ENCODE data around the gene INTS11. TPM values are rescaled to one million over a fixed set of nuclear protein-coding genes. Genes with fewer than 3 reads are reported as not detected.

INTS11 gene
- polyA plus RNA-seq, 1 experiment: 52.8 TPM

GRCh38 chr1:1273512-1274298 lies 50.8 kb downstream of the INTS11 start, which contains the start of gene UBE2J2:
Gene UBE2J2, minus strand, starts transcription at chr1:1273854. Its CDS starts 5,862 bp downstream, at chr1:1267992.
- peak within 1 kb of the TSS; percentile 87 for H3K4me3 ChIP-seq (ENCODE audit: low read depth, low read length)
- DNase-seq (ENCODE audit: low read depth, low spot score): peak; percentile 85
- CTCF ChIA-PET: interaction anchor here (0.6 to 0.7 kb wide), 2 partner anchors 146 to 172 kb away, joined by 5 to 7 read pairs; no protein-coding TSS in a partner anchor

DNA sequence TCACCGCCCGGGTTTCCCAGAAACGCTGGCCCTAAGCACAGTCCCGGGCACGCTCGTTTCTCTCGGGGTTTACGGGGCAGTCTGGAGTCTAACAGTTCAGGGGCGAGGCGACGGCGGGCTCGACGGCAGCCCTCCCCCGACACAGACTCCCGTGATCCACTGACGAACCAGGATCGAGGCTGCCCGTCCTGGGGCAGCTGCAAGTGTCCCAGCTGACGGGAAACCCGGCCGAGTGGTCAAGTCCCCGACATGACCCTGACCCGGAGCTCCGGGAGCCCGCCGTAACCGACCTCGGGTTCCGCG lies 51.3 kb downstream of the INTS11 start:
- no peak for TF ChIP-seq CTCF (IDR thresholded peaks at IDR 0.05; ENCODE audit: low read depth, low read length)
- H3K27me3 ChIP-seq (ENCODE audit: control insufficient read depth, insufficient read depth, low read length): no peaks in the 10 kb centered on the region
- CTCF ChIA-PET: interaction anchor here (0.6 to 0.7 kb wide), 2 partner anchors 146 to 172 kb away, joined by 5 to 7 read pairs; no protein-coding TSS in a partner anchor
- DNase-seq (ENCODE audit: low read depth, low spot score): no peak
- peak overlapping the region; percentile 87 for H3K4me3 ChIP-seq (ENCODE audit: low read depth, low read length)
- no peaks in the 10 kb centered on the region; the same call in 1 of the 2 replicates for H3K9me3 ChIP-seq (ENCODE audit: control insufficient read depth, insufficient read depth, low read length)
- POLR2A ChIA-PET: interaction anchor here (0.6 to 1.9 kb wide), 8 partner anchors 9 to 279 kb away, joined by 3 to 10 read pairs (median 4); no protein-coding TSS in a partner anchor
- H3K27ac ChIP-seq (ENCODE audit: low read depth, low read length): peak overlapping the region; percentile 61

More at GRCh38 chr1:1273512-1274298, 50.8 kb downstream of the INTS11 start, which contains the start of gene UBE2J2:
- no peaks in the 10 kb centered on the region; the same call in 1 of the 2 replicates for H3K9me3 ChIP-seq (ENCODE audit: control insufficient read depth, insufficient read depth, low read length)
- H3K27me3 ChIP-seq (ENCODE audit: control insufficient read depth, insufficient read depth, low read length): no peaks in the 10 kb centered on the region
- POLR2A ChIA-PET: interaction anchor here (0.6 to 1.9 kb wide), 8 partner anchors 9 to 280 kb away, joined by 3 to 10 read pairs (median 4); no protein-coding TSS in a partner anchor
- H3K27ac ChIP-seq (ENCODE audit: low read depth, low read length): peak within 1 kb of the TSS; percentile 61
- no peak for TF ChIP-seq CTCF (IDR thresholded peaks at IDR 0.05; ENCODE audit: low read depth, low read length)

DNA sequence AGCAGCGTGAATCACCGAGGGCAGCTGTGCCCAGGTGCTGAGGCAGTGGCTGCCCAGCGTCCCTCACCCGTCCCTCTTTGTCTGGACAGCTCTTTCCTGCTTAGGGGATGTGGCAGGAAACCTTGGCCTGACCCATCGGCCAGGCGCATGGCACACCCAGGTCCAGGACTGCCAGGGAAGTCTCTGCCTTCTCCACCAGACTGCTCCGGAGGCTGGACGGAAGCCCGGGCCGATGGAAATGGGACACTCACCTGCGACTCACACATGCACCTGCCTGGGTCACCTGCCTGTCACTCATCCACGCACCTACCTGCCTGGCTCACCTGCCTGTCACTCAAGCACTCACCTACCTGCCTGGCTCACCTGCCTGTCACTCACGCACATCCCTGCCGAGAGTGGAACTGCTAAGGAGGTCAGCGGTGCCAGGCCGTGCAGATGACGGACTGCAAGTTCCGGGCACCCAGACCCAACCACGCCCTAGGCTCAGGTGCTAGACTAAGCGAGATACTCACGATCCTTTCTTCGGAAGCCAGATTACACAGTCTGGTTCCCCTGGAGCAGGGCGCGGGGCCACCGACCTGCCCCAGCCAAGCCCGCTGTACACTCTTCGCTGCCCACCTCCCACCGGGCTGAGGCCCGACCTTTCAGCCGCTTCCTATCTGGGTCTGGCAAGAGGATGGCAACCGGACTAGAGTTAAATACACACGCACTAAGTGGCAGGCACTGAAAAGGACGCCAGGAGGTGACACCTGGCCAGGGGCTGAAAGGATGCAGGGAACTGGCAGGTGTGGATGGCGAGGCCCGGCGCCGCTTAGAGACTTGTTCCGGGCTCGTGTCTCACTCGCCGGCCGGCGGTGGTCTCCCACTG lies 51.9 kb downstream of the INTS11 start:
- H3K27ac ChIP-seq (ENCODE audit: low read depth, low read length): peak overlapping the region; percentile 61
- POLR2A ChIA-PET: interaction anchor here (0.7 to 1.9 kb wide), 4 partner anchors 8 to 278 kb away, joined by 3 to 12 read pairs (median 7); no protein-coding TSS in a partner anchor
- CTCF ChIA-PET: interaction anchor here (2.1 kb wide), 1 partner anchor 150 kb away, joined by 5 read pairs; no protein-coding TSS in a partner anchor
- no peaks in the 10 kb centered on the region for H3K27me3 ChIP-seq (ENCODE audit: control insufficient read depth, insufficient read depth, low read length)
- H3K4me3 ChIP-seq (ENCODE audit: low read depth, low read length): peak overlapping the region; percentile 87
- TF ChIP-seq CTCF (IDR thresholded peaks at IDR 0.05; ENCODE audit: low read depth, low read length): no peak
- DNase-seq (ENCODE audit: low read depth, low spot score): no peak
- no peaks in the 10 kb centered on the region; the same call in 1 of the 2 replicates for H3K9me3 ChIP-seq (ENCODE audit: control insufficient read depth, insufficient read depth, low read length)

DNA sequence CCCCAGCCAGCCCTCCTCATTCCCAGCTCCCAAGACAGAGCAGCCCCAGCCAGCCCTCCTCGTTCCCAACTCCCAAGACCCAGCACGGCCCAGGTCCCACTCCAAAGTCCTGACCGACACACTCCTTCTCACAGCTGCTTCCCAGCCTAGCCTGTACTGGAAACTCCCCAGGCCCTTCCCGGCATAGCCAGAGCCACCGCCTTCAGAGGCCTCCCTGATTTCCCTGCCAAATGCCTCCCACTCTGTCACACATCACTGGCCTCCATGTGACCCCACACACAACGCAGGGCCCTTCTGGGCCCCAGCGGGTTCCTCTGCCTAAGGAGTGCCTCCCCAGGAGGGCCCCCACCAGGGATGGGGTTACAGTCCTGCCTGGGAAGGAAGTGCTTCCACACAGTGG lies 53.6 kb downstream of the INTS11 start:
- Histone ChIP-seq H3K4me3 (ENCODE audit: low read depth, low read length) (peak overlapping the region; percentile 23), H3K27me3 (ENCODE audit: control insufficient read depth, insufficient read depth, low read length) (no peaks in the 10 kb centered on the region), H3K27ac (ENCODE audit: low read depth, low read length) (peak overlapping the region; percentile 52), H3K9me3 (ENCODE audit: control insufficient read depth, insufficient read depth, low read length) (no peaks in the 10 kb centered on the region; the same call in 1 of the 2 replicates)
- no peak for TF ChIP-seq CTCF (IDR thresholded peaks at IDR 0.05; ENCODE audit: low read depth, low read length)
- POLR2A ChIA-PET: no interaction called here
- DNase-seq (ENCODE audit: low read depth, low spot score): no peak
- CTCF ChIA-PET: interaction anchor here (2.1 kb wide), 1 partner anchor 148 kb away, joined by 5 read pairs; no protein-coding TSS in a partner anchor
